Measurements from ENCODE around the gene DERL2.

GRCh38 chr17:5437721-5438317 is 48.2 kb downstream of the DERL2 start:
- TF ChIP-seq RARB (CRISPR knock-in tag; IDR thresholded peaks at IDR 0.05) (no peak), OSR1 (CRISPR knock-in tag; IDR thresholded peaks at IDR 0.05) (no peak), ZNF70 (CRISPR knock-in tag; IDR thresholded peaks at IDR 0.05) (no peak), POU6F1 (CRISPR knock-in tag; IDR thresholded peaks at IDR 0.05; ENCODE audit: borderline replicate concordance, low read depth) (no peak), GLIS3 (CRISPR knock-in tag; IDR thresholded peaks at IDR 0.05) (no peak), TSHZ2 (CRISPR knock-in tag; IDR thresholded peaks at IDR 0.05) (no peak), ZFP3 (CRISPR knock-in tag; IDR thresholded peaks at IDR 0.05) (no peak), ISL1 (CRISPR knock-in tag; IDR thresholded peaks at IDR 0.05) (no peak), ZFP30 (CRISPR knock-in tag; IDR thresholded peaks at IDR 0.05) (no peak), ARNTL (CRISPR knock-in tag; IDR thresholded peaks at IDR 0.05; ENCODE audit: borderline replicate concordance, low read depth) (no peak), TCF4 (CRISPR knock-in tag; IDR thresholded peaks at IDR 0.05; ENCODE audit: borderline replicate concordance) (no peak)

Data from SK-N-SH treated with all-trans-retinoic acid at 6 μM for 48 hours (cell line).